Tibial nerve (tissue), 4 donors: ENCODE data around the gene COL8A2.

Experiments
- EP300 ChIP-seq, 2 donors: sonication (generic); formaldehyde crosslinking; IDR thresholded peaks; one replicate each; pipeline ENCODE4 v1.6.1; 2017; ENCODE audit warnings: antibody characterized with exemption in 2 of 2, mild to moderate bottlenecking in 1 of 2
- POLR2A ChIP-seq, 2 donors: fragments of 450-650 bp; IDR thresholded peaks; one replicate each; pipeline ENCODE4 v1.6.1; 2017; ENCODE audit warnings: antibody characterized with exemption in 2 of 2, mild to moderate bottlenecking in 2 of 2, moderate library complexity in 2 of 2
- TF ChIP-seq, protein P1 (sequence below), 5 experiments: fragments of 200-600 bp in 3 of 5; fragments of 450-650 bp in 2 of 5; sonication (generic) in 3 of 5; IDR thresholded peaks; one replicate each; pipeline ENCODE4 v1.5.1; 2016 to 2019; ENCODE audit warnings: antibody characterized with exemption in 5 of 5, mild to moderate bottlenecking in 3 of 5, moderate library complexity in 2 of 5

DNA sequence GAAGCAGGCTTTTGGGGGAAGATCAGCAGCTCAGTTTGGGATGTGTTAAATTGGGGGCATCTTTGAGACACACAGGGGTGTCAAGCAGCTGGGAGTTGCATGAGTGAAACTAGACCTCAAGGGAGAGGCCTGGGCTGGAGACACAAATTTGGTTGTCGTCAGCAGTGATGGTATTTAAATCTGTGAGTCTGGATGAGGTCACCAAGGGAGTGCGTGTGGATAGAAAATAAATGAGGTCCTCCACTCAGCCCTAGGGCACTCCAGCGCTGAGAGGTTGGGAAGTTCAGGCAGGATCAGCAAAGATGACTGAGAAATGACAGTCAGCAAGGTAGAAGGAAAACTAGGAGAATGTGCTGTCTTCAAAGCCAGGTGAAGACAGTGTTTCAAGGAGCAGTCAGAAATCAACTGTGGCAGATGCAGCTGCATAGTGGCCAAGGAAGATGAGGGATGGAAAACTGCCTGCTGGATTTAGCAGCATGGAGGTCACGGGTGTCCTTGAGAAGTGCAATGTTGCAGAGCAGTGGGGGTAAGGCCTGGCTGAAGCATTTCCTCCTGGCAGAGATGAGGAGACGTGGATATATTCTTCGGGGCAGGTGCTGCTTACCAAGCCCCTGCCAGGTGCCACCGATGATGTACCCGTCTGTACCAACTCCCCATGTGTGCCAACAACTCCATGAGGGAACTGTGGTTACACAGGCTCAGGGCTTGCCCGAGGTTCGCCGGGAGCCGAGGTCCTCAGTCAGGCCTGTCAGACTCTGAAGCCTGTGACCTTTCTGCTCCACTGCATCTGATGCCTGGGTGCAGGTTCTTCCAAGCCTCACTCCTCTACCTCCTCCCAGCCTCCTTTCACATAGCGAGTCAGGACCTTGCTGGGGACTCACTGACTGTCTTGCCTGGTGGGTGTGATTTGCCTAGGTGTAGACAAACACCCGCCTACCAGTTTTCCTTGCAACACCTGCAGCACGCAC is 42.2 kb upstream of the COL8A2 start:
- TF ChIP-seq, protein P1, sequence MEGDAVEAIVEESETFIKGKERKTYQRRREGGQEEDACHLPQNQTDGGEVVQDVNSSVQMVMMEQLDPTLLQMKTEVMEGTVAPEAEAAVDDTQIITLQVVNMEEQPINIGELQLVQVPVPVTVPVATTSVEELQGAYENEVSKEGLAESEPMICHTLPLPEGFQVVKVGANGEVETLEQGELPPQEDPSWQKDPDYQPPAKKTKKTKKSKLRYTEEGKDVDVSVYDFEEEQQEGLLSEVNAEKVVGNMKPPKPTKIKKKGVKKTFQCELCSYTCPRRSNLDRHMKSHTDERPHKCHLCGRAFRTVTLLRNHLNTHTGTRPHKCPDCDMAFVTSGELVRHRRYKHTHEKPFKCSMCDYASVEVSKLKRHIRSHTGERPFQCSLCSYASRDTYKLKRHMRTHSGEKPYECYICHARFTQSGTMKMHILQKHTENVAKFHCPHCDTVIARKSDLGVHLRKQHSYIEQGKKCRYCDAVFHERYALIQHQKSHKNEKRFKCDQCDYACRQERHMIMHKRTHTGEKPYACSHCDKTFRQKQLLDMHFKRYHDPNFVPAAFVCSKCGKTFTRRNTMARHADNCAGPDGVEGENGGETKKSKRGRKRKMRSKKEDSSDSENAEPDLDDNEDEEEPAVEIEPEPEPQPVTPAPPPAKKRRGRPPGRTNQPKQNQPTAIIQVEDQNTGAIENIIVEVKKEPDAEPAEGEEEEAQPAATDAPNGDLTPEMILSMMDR (IDR thresholded peaks at IDR 0.05), result no peak
- no peak for TF ChIP-seq POLR2A (IDR thresholded peaks at IDR 0.05)
- TF ChIP-seq EP300 (IDR thresholded peaks at IDR 0.05), result no peak
